ENCODE measurements around the gene BEST4. TPM values are rescaled to one million over a fixed set of nuclear protein-coding genes. Genes with fewer than 3 reads are reported as not detected.
"Not testable (repeated sequence)": the region's sequence is repeated elsewhere in the genome, so short reads cannot be mapped to it uniquely, and the experiment has no call there.

Gene BEST4
- total RNA-seq, 1 donor from 2014 or later: 0.41 TPM

GRCh38 chr1:44805311-44806024 is 17.5 kb upstream of the BEST4 start:
- FAIRE-seq (no peak), DNase-seq (ENCODE audit: low spot score in 2 of 2) (no peak)

GRCh38 chr1:44803312-44804095 is 15.5 kb upstream of the BEST4 start:
- DNase-seq (ENCODE audit: low spot score in 2 of 2): no peak
- FAIRE-seq: no peak

DNA sequence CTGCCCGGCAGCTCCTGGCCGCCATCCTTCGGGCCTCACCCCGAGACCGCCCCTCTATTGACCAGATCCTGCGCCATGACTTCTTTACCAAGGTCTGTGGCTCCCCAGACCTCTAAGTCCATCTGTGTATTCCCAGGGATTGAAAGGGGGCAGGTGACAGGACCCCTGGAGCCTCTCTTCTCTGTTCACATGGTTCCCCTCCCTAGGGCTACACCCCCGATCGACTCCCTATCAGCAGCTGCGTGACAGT is 15.0 kb upstream of the BEST4 start:
- DNase-seq (ENCODE audit: low spot score in 2 of 2): no peak

DNA sequence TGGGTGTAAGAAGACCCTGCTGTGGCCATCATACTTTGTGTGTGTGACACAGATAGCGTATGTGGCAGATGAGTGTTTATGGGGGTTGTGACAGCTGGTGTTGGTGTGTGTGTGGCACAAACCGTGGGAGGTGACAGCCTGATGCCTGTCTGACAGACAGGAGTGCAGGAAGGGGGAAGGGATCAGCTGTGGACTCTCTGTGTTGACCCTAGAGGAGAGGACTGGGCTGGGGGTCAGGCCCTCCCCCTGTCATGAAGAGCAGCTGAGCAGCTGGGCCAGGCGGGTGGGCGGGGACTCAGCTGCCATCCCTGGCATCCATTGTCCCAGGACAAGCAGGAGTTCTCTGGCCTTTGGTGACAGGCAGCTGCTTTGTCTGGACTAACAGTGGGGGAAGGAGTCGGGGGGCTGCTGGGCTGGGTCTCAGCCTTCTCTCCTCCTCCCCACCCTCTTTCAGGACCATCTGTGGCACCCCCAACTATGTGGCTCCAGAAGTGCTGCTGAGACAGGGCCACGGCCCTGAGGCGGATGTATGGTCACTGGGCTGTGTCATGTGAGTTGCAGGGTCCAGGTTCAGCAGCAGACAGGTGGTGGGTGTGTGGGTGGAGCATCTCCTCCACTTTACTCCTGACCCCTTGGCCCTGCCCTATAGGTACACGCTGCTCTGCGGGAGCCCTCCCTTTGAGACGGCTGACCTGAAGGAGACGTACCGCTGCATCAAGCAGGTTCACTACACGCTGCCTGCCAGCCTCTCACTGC is 14.5 kb upstream of the BEST4 start:
- peak in 1 of 2 donors; percentile 54 for DNase-seq (ENCODE audit: low spot score in 2 of 2)
- no peak for FAIRE-seq

More for the DNA sequence above, 15.0 kb upstream of the BEST4 start:
- FAIRE-seq: no peak

DNA sequence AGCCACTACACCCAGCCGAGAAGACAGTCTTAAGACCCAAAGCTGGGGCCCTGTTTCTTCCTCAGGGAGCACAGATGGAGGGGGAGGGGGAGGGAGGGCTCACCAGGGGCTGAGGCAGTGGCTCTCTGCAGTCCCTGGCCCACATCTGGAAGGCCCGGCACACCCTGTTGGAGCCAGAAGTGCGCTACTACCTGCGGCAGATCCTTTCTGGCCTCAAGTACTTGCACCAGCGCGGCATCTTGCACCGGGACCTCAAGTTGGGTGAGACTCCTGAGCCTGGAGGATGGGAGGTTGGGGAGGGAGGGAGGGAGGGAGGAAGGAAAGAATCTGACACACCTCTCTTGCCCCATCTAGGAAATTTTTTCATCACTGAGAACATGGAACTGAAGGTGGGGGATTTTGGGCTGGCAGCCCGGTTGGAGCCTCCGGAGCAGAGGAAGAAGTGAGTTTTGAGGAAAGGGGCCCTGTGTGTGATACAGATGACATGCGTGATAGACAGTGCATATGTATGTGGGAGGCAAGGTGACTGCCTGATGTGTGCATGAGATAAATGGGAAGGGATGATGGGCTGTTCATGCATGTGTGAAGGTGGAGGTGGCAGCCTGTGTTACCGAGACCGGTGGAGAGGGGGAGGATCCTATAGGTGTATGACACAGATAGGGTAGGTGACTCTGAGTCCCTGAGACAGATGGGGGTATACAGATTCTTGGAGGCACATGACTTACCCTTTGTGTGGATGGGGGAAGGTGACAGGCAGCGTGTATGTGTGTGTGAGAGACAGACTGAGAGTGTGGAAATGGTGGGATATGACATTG is 13.7 kb upstream of the BEST4 start:
- DNase-seq (ENCODE audit: low spot score in 2 of 2): no peak

DNA sequence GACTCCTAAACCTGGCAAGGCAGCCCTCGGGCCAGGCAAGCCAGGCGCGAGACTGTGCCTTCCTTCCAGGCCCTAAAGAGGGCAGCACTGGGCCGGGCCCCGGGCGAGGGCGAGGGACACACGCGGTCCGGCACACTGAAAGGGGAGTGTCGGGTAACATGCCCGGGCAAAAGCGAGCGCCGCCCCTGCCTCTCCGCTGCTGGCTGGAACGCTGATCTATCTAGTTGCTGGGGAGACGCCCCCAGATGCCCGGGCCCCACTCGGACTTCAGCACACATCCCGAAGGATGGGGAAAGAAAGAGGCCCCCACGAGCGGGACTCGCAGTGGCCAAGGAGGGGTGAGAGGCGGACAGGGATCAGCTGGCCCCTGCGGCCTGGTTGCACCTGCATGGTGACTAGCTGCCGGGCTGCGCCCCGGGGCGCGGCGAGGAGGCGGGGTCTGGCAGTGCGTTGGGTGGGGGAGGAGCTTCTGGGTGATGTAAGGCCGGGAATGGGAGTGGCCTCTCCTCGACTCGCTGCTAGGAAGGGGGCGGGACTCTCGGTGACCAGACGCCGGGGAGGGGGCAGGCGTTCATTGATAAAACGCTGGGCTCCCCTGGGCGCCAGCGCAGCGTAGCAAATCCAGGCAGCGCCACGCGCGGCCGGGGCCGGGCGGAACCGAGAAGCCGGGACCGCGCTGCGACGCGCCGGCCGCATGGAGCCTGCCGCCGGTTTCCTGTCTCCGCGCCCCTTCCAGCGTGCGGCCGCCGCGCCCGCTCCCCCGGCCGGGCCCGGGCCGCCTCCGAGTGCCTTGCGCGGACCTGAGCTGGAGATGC is 12.0 kb upstream of the BEST4 start, which contains the start of gene PLK3:
PLK3 (plus strand) TSS at position 608 of the 815 bp plus-strand sequence; CDS start at position 695, 87 bp downstream.
- peak; percentile 99 to 100 for DNase-seq (ENCODE audit: low spot score in 2 of 2)
- no peak for FAIRE-seq

More for the DNA sequence above, 13.7 kb upstream of the BEST4 start:
- no peak for FAIRE-seq

DNA sequence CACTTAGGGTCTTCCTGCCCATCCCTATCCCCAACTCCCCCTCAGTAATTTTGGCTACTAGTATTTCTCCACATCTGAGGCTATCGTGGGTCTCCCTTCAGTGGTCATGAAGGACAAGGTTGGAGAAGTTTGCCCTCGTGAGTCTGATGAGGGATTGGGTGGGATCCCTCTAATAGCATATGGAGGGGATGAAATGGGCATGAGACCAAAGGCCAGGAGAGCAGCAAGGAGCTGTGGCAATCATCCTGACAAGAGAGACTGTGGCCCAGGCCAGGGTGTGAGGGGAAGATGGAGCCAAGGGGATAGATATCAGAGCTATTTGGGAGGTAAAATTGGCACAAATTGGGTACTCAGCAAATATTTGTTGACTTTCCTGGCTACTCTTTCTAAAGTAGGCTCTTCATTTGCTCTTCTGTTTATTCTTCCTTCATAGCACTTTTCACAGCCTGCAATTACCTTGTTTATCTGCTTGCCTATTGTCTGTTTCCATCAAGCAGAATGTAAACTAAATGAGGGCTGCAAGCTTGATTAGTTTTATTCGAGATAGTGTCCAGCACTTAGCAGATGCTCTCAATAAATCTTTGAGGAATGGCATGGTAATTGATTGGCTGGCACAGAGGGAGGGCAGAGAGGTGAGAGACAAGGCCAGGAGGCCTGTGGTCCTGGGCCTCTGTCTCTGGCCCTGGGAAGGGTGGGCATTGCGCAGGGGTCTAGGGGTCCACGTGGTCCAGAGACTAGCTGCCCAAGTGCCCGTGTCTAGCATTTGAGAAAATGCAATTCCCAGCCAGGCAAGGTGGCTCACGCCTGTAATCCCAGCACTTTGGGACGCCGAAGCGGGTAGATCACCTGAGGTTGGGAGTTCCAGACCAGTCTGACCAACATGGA is 10.8 kb upstream of the BEST4 start:
- no peak for FAIRE-seq
- DNase-seq (ENCODE audit: low spot score in 2 of 2): no peak

DNA sequence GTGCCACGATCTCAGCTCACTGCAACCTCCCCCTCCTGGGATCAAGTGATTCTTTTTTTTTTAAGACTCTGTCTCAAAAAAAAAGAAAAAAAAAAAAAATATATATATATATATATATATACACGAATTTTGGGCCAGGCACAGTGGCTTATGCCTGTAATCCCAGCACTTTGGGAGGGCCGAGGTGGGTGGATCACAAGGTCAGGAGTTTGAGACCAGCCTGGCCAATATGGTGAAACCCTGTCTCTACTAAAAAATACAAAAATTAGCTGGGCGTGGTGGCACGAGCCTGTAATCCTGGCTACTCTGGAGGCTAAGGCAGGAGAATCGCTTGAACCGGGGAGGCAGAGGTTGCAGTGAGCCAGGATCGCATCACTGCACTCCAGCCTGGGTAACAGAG is 9.9 kb upstream of the BEST4 start:
- FAIRE-seq; DNase-seq (ENCODE audit: low spot score in 2 of 2): not testable (repeated sequence)

- no peak for DNase-seq (ENCODE audit: low spot score in 2 of 2)
- no peak for FAIRE-seq
These were observed 4.9 kb upstream of the BEST4 start for GRCh38 chr1:44792736-44793502.

DNA sequence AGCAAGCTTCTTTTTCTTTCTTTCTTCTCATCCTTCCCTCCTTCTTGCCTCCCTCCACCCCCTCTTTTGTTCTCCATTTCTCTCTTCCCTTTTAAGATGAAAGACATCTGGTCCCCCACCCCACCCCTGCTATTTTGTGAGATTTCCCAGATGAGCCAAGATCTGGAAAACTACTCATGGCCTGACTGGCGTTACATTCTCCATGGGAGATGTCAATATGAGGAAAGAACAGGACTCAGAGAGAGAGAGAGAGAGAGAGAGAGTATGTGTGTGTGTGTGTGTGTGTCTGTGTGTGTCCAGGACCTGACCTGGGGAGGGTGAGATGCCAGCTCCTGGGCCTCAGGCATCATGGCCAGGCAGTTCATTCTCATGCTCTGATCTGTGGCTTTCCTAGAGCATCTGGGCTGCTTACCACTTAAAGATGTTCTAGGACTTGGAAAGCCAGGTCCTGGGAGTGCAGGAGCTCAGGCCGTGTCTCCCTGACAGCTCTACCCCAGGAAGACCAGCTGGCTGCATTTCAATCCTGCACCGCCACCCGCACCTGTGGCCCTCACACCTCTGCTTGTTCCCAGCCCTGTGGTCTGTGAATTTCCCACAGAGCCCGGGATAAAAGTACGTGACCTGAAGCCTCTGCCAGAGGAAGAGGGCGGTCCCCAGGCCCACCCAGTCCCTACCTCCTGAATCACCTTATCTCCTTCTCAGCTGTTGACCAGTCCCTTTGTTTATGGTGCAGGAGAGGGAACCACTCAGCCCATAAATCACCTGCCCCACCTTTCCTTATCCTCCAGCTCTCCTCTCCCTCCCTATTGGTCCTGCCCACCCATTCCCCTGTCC is 3.2 kb upstream of the BEST4 start:
- no peak for FAIRE-seq
- no peak for DNase-seq (ENCODE audit: low spot score in 2 of 2)

DNA sequence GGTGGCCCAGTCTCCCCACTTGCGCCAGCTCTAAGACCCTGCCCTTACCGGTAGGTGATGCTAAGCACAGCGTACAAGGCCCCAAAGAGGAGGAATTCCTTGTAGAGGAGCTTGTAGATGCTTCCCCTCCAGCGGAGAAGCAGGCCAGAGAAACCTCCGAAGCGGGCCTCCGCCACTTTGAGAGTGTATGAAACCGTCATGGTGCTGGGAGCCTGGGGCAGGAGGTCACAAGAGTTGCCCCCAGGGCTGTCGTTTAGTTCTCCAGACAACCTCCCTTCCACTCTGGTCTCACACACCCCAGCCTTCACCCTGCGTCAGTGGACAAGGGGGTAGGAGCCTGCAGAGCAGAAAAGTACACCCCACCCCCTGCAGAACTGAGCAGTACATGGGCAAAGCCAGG is 464 bp downstream of the BEST4 start:
- no peak for FAIRE-seq
- DNase-seq (ENCODE audit: low spot score in 2 of 2): no peak

DNA sequence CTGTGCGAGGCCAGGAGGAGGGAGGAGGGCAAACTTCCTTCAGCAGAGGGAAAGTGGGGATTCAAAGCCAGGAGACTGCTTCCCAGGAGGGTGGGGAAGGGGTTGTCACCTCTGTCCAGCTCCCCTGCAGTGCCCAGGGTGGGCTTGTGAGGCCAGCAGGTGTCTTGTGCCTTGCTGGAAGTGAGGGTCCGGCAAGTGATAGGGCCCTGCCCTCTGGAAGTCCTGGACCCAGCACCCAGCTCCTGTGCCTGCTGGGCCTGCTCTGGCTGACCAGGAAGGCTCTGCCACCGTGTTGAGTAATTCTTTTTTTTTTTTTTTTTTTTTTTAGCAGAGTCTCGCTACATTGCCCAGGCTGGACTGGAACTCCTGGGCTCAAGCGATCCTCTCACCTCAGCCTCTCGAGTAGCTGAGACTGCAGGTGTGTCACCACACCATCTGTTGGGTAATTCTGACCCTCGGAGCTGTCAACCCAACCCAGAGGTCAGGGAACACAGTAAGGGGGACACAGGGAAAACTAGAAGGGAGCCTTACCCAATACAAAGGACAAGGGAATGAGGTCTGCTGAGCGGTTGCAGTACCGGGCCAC is 1.0 kb downstream of the BEST4 start:
- no peak for FAIRE-seq
- DNase-seq (ENCODE audit: low spot score in 2 of 2): no peak

GRCh38 chr1:44786138-44786840 is 1.7 kb downstream of the BEST4 start:
- peak; percentile 69 to 78 for DNase-seq (ENCODE audit: low spot score in 2 of 2)
- FAIRE-seq: no peak

- DNase-seq (ENCODE audit: low spot score in 2 of 2) (no peak), FAIRE-seq (no peak)
These were observed 2.4 kb downstream of the BEST4 start for GRCh38 chr1:44785501-44786137.

DNA sequence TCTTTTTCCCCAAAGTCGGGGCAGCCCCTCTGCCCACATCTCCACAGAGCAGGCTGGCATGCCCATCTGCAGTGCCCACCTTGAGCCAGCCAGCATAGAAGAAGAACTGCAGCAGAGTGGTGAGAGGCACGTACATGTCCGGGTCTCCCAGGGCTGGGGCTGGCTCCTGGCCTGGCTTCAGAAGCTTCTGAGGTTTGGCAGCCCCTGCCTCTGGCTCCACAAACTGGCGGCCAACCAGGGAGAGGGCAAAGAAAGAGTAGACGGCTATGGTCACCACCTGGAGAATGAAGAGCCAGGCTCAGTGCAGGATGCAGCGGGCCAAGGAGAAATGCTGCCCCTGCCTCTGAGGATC is 3.0 kb downstream of the BEST4 start:
- DNase-seq (ENCODE audit: low spot score in 2 of 2) (no peak), FAIRE-seq (no peak)
